GM12872 (cell line): ENCODE results near the gene NUDCD3.

Experiments
- TF ChIP-seq, protein P1 (sequence below): IDR thresholded peaks from 3 replicates; pipeline ENCODE4 v1.5.1; 2011; ENCODE audit warnings: low read depth, mild to moderate bottlenecking, low read length, moderate library complexity; ENCODE audit not compliant: insufficient read depth

NUDCD3 gene

DNA sequence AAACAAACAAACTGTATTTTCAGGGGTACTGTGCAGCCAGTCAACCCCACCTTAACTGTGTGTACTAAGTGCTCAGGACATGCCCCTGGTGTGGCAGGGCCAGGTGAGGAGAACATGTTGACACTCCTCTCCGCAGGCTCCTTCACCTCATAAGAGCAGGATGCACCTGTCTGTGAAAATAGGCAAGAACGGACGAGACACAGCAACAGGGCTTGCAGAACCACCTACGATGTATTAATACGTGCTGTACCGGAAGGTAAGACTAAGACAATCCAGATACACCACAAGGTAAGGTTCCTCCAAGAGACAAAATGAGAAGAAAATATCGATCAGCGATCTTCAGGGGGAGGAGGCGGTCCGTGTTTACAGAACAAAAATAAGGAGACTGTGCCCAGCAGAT lies 99.3 kb downstream of the NUDCD3 start:
- TF ChIP-seq, protein P1, sequence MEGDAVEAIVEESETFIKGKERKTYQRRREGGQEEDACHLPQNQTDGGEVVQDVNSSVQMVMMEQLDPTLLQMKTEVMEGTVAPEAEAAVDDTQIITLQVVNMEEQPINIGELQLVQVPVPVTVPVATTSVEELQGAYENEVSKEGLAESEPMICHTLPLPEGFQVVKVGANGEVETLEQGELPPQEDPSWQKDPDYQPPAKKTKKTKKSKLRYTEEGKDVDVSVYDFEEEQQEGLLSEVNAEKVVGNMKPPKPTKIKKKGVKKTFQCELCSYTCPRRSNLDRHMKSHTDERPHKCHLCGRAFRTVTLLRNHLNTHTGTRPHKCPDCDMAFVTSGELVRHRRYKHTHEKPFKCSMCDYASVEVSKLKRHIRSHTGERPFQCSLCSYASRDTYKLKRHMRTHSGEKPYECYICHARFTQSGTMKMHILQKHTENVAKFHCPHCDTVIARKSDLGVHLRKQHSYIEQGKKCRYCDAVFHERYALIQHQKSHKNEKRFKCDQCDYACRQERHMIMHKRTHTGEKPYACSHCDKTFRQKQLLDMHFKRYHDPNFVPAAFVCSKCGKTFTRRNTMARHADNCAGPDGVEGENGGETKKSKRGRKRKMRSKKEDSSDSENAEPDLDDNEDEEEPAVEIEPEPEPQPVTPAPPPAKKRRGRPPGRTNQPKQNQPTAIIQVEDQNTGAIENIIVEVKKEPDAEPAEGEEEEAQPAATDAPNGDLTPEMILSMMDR: no peak

DNA sequence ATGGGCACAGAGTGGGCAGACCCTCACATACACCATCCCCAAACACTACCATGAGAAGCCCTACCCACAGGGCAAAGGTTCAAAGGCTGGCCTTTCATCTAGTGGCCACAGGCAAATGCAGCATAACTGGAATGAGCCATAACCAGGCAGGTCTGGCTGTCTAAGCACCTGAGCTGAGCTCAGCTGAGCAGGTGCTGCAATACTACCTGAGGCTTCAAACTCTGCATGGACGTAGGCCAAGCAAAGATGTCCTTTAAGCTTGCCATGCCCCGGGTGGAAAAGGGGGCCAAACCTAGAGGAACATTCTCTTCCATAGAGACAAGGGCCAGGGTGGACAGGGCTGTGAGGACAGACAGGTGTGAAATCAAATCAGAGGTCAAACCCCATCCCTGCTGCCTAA lies 99.8 kb downstream of the NUDCD3 start:
- TF ChIP-seq, protein P1: no peak

DNA sequence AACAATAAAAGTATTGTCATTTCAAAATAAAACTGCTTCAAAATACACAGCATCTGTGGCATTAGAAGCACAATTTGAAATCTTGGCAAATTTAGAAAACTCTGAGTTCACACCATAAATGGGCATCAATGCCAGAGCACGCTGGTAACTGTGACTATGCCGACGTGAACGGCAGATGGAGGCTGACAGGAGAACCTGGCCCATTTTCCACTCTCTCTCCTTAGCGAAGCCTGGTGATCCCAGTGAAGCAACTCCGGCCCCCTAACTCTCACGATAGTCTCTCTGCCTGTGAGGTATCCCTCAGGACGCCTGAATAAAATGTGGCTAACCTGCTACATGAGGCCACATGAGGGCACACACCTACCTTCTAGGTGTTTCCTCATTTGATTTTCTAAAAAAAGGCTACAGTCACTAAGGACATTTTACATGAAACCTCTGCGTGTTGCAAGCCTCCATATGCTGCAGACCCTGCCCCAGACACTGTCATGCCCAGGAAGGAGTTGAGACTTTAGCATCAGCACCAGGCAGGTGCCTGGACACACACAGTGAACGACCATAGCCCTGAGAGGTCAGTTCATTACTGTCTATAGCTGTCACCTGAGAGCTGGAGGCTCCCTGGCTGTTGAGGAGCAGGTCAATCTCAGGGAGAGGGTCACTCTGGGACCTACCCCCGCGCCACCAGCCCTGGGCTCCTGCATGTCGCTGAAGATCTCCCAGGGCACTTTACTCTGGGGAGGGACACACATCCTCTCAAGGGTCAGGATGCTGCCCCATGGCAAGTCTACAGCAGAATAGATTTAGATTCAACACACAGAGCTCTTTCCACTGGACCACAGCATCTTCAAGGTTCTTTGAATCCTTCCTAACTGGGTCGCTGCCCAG lies 102.1 kb downstream of the NUDCD3 start:
- TF ChIP-seq, protein P1: no peak

DNA sequence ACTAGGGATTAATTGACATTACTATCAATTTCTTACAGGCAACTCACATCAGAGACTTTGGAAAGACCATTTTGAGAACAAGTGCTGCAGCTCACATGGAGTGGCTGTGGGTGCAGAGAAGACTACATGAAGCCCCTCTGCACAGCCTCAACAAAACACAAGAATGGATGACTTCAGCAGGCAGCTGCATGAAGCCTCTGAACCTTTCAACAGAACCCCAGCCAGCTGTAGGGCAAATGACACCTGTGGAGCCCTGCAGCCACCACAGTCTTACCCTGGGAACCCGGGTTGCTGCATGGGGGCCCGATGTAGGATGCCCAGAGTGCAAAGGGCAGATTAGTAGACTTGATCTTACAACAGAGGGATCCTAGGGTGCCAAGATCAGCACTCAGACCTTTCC lies 103.1 kb downstream of the NUDCD3 start:
- TF ChIP-seq, protein P1: no peak

DNA sequence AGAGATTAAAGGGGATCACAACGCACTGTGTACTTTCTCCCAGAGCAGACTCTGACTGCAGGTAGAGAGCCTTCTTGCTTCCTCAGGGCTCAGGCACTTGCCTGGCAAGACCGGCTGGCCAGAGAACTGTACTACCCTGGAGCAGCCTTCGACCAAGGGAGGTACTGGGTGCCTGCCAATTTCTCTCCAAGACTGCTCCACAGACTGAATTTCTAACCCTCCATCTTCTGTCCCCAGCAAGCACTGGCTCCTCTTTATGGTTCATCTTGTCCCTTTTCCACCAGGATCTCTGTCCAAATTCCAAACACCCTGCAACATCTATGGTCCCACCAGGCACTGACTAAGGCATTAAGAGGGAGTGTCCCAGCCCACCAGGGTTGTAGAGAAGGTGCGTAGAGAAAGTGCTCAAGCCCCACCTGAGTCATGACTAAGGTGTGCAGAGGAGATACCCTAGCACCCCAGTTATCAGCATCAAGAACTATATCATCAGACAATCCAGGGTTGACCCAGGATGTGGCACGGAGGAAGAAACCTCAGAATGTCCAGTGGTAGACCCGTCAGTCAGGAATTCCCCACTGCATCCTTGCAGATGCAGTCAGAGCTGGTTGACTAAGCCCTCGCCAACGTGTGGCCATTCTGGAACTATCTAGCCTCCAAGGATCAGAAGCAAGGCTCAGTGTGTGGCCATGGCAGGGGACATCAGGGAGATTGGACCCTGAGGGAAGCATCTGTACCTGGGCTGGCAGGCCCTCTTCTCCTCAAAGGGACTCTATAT lies 104.1 kb downstream of the NUDCD3 start:
- TF ChIP-seq, protein P1: no peak

DNA sequence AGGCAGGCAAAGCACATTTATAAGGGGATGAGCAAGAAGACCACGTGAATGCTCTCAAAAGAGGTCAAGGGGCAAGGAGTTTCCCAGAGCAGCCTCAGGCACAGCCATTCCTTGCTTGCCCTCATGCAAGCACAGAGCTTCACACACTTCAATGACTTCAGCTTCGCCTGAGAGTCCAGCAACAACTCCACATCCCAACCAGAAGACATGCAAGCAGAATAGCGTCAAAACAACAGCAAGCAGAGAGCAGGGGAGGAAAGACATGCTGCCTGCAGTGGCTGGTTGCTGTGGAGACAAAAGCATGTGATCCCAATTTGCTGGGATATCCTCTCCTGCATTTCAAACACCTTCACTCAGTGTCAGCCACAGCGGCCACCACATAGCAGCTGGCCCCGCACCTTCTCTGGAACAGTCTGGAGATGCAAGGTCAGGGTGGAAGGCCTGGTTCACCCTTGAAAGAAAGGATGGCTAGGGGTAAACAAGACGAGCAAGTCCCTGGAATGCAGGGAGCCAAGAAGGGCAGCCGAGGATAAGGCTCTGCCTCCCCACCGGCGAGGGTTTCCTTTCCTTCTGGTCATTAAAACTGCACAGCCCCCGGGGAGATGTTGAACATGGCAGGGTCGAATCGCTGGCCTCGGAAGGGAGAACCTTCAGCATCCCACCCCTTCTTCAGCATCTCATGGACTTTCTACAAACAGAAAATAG lies 104.9 kb downstream of the NUDCD3 start:
- TF ChIP-seq, protein P1: no peak
